Peyer's patch (tissue), 4 donors: ENCODE data around the gene SORCS1. TPM values are rescaled to one million over a fixed set of nuclear protein-coding genes. Genes with fewer than 3 reads are reported as not detected.
"Not testable (repeated sequence)": the region's sequence is repeated elsewhere in the genome, so short reads cannot be mapped to it uniquely, and the experiment has no call there.

Source experiments
- DNase-seq, 3 donors: peaks; one replicate each; pipeline ENCODE4 v3.0.0-alpha.2; 2017 to 2019
- H3K27ac ChIP-seq, 4 donors: fragments of 200-600 bp; sonication (generic); one replicate each; pipeline ENCODE4 v1.5.1; 2016 to 2019
- H3K27me3 ChIP-seq, 2 donors: fragments of 200-600 bp; sonication (generic); one replicate each; pipeline ENCODE4 v1.5.1; 2019
- H3K36me3 ChIP-seq, 3 donors: fragments of 200-600 bp; sonication (generic); one replicate each; pipeline ENCODE4 v1.5.1; 2016 to 2019
- H3K4me1 ChIP-seq, 4 donors: fragments of 200-600 bp; sonication (generic); one replicate each; pipeline ENCODE4 v1.5.1; 2016 to 2019
- H3K4me3 ChIP-seq, 4 donors: fragments of 200-600 bp; sonication (generic); 1 replicate in 3 of 4; 2 replicates in 1 of 4; pipeline ENCODE4 v1.5.1; 2016 to 2019; ENCODE audit warnings: mild to moderate bottlenecking in 1 of 4
- H3K9me3 ChIP-seq, 4 donors: fragments of 200-600 bp; sonication (generic); one replicate each; pipeline ENCODE4 v1.5.1; 2016 to 2019; ENCODE audit warnings: mild to moderate bottlenecking in 1 of 4
- CTCF ChIP-seq, 6 experiments: fragments of 450-650 bp in 4 of 6; fragments of 200-600 bp in 2 of 6; sonication (generic) in 1 of 6; IDR thresholded peaks; one replicate each; pipeline ENCODE4 v1.5.1; 2017 to 2019; ENCODE audit warnings: antibody characterized with exemption in 6 of 6, mild to moderate bottlenecking in 3 of 6, moderate library complexity in 1 of 6
- POLR2A ChIP-seq, 2 donors: fragments of 450-650 bp; IDR thresholded peaks; one replicate each; pipeline ENCODE4 v1.5.1; 2017; ENCODE audit warnings: antibody characterized with exemption in 2 of 2, mild to moderate bottlenecking in 2 of 2, moderate library complexity in 2 of 2
- total RNA-seq, 4 donors: library from RNA; depleted of rRNA; stranded (reverse); fragments of >200 nt; gene quantifications; one replicate each; pipeline ENCODE4 v1.1.0, GENCODE V29; 2016

Gene SORCS1
- total RNA-seq, 4 donors from 2014 or later: 0.53 to 5.9 (median 2.4) TPM

- no peak overlapping the region for H3K27ac ChIP-seq
- H3K9me3 ChIP-seq: no peaks in the 10 kb centered on the region
- H3K36me3 ChIP-seq: no peaks in the 10 kb centered on the region
- TF ChIP-seq CTCF (IDR thresholded peaks at IDR 0.05): no peak
- TF ChIP-seq POLR2A (IDR thresholded peaks at IDR 0.05): no peak
- no peak overlapping the region for H3K4me3 ChIP-seq
- H3K27me3 ChIP-seq: no peaks in the 10 kb centered on the region
- no peak for DNase-seq
- no peaks in the 10 kb centered on the region for H3K4me1 ChIP-seq
Observed at GRCh38 chr10:107028236-107028635, 136.3 kb downstream of the SORCS1 start.

DNA sequence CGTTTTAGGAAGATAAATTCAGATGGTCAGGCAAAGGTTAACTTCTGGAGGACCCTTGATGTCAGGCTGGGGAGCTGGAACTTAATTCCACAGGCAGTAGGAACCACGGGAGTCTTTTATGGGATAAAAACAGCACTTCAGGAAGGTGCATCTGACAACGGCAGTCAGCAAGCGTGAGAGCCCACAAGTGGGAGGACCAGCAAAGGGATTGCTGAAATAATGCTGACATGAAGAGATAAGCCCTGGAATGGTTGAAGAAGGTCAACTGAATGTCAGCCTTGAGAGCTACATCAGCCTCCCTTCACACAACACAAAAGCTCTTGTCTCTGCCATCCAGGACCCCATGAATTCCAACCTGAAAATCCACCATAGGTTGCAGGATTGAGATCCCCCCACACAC is 138.8 kb downstream of the SORCS1 start:
- Histone ChIP-seq H3K9me3 (no peaks in the 10 kb centered on the region), H3K4me3 (no peak overlapping the region), H3K36me3 (no peaks in the 10 kb centered on the region), H3K4me1 (no peaks in the 10 kb centered on the region), H3K27ac (no peak overlapping the region), H3K27me3 (no peaks in the 10 kb centered on the region)
- DNase-seq: no peak
- TF ChIP-seq CTCF (IDR thresholded peaks at IDR 0.05) (no peak), POLR2A (IDR thresholded peaks at IDR 0.05) (no peak)

DNA sequence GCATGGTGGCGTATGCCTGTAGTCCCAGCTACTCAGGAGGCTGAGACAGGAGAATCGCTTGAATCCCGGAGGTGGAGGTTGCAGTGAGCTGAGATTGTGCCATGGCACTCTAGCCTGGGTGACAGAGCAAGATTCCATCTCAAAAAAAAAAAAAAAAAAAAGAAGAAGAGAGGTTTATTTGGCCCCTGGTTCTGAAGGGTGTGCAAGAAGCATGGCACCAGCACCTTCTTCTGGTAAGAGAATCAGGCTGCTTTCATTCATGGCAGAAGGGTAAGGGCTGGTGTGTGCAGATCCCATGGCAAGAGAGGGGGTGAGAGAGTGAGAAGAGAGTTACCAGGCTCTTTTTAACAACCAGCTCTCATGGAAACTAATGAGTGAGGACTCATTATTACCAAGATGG is 140.5 kb downstream of the SORCS1 start:
- not testable (repeated sequence) for DNase-seq, H3K9me3 ChIP-seq, H3K27ac ChIP-seq, H3K4me1 ChIP-seq, H3K27me3 ChIP-seq, H3K4me3 ChIP-seq, H3K36me3 ChIP-seq

GRCh38 chr10:107022600-107023354 is 141.7 kb downstream of the SORCS1 start:
- Histone ChIP-seq H3K36me3 (no peaks in the 10 kb centered on the region), H3K9me3 (no peaks in the 10 kb centered on the region), H3K27ac (no peak overlapping the region), H3K27me3 (no peaks in the 10 kb centered on the region), H3K4me3 (no peak overlapping the region), H3K4me1 (no peaks in the 10 kb centered on the region)
- DNase-seq: no peak
- no peak for TF ChIP-seq CTCF (IDR thresholded peaks at IDR 0.05)
- TF ChIP-seq POLR2A (IDR thresholded peaks at IDR 0.05): no peak

- no peak for DNase-seq
- Histone ChIP-seq H3K4me1 (no peaks in the 10 kb centered on the region), H3K9me3 (no peaks in the 10 kb centered on the region), H3K27ac (no peak overlapping the region), H3K4me3 (no peak overlapping the region), H3K27me3 (no peaks in the 10 kb centered on the region), H3K36me3 (no peaks in the 10 kb centered on the region)
- TF ChIP-seq CTCF (IDR thresholded peaks at IDR 0.05) (no peak), POLR2A (IDR thresholded peaks at IDR 0.05) (no peak)
Observed at GRCh38 chr10:107019154-107019553, 145.4 kb downstream of the SORCS1 start.

GRCh38 chr10:107013258-107014006 is 151.1 kb downstream of the SORCS1 start:
- H3K27ac ChIP-seq: no peak overlapping the region
- TF ChIP-seq POLR2A (IDR thresholded peaks at IDR 0.05): no peak
- TF ChIP-seq CTCF (IDR thresholded peaks at IDR 0.05): no peak
- no peak overlapping the region for H3K4me3 ChIP-seq
- no peaks in the 10 kb centered on the region for H3K36me3 ChIP-seq
- H3K27me3 ChIP-seq: no peaks in the 10 kb centered on the region
- no peaks in the 10 kb centered on the region for H3K4me1 ChIP-seq
- no peak for DNase-seq
- H3K9me3 ChIP-seq: no peaks in the 10 kb centered on the region
